ENCODE results near the gene THSD7B. TPM values are rescaled to one million over a fixed set of nuclear protein-coding genes. Genes with fewer than 3 reads are reported as not detected.

THSD7B gene
- total and polyA plus RNA-seq, 9 donors = 0.10 to 0.82 (median 0.37) TPM; not detected in 1

DNA sequence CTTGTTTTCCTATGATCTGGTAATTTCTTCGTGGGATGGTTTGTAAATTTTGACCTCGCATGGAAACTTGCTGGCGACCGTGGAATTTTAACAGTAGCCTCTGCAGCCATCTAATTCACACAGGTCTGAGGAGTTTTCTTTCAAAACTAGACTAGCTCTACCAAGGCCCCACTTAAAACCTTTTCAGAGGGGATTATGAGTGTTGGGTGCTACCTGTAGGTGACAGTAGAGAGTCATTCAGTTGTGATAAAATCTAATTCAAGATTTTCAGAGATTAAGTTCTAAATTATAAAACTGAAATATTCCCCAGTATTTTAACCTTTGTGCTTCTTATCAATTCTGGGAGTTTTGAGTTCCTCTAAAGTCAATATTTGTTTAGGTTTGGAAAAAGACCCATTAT, 31.0 kb downstream of the THSD7B start:
- no peak for DNase-seq
- no peaks in the 10 kb centered on the region for H3K36me3 ChIP-seq
- no peaks in the 10 kb centered on the region for H3K9me3 ChIP-seq
- TF ChIP-seq EP300 (IDR thresholded peaks at IDR 0.05) (no peak), POLR2A (IDR thresholded peaks at IDR 0.05) (no peak)
- TF ChIP-seq, protein P1, sequence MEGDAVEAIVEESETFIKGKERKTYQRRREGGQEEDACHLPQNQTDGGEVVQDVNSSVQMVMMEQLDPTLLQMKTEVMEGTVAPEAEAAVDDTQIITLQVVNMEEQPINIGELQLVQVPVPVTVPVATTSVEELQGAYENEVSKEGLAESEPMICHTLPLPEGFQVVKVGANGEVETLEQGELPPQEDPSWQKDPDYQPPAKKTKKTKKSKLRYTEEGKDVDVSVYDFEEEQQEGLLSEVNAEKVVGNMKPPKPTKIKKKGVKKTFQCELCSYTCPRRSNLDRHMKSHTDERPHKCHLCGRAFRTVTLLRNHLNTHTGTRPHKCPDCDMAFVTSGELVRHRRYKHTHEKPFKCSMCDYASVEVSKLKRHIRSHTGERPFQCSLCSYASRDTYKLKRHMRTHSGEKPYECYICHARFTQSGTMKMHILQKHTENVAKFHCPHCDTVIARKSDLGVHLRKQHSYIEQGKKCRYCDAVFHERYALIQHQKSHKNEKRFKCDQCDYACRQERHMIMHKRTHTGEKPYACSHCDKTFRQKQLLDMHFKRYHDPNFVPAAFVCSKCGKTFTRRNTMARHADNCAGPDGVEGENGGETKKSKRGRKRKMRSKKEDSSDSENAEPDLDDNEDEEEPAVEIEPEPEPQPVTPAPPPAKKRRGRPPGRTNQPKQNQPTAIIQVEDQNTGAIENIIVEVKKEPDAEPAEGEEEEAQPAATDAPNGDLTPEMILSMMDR (IDR thresholded peaks at IDR 0.05) = no peak
- H3K4me3 ChIP-seq = no peak overlapping the region
- intact Hi-C loops (cut with DNase I) = no loop called here
- 82 to 88% (median 85%) methylated on average over 4 of the region's 4 CpGs for WGBS, 3 donors
- no peak overlapping the region for H3K27ac ChIP-seq
- H3K27me3 ChIP-seq = no peaks in the 10 kb centered on the region
- no peaks in the 10 kb centered on the region for H3K4me1 ChIP-seq (ENCODE audit: insufficient read depth)

- Histone ChIP-seq H3K27me3 (no peaks in the 10 kb centered on the region), H3K9me3 (no peaks in the 10 kb centered on the region), H3K27ac (no peak overlapping the region), H3K36me3 (no peaks in the 10 kb centered on the region), H3K4me3 (no peak overlapping the region), H3K4me1 (ENCODE audit: insufficient read depth) (no peaks in the 10 kb centered on the region)
- DNase-seq = no peak
- TF ChIP-seq, protein P1 (IDR thresholded peaks at IDR 0.05) = no peak
- TF ChIP-seq POLR2A (IDR thresholded peaks at IDR 0.05) (no peak), EP300 (IDR thresholded peaks at IDR 0.05) (no peak)
- intact Hi-C loops (cut with DNase I) = no loop called here
Measured at GRCh38 chr2:136798766-136799165, 33.4 kb downstream of the THSD7B start.

GRCh38 chr2:136801661-136802060, 36.3 kb downstream of the THSD7B start:
- no peak for TF ChIP-seq POLR2A (IDR thresholded peaks at IDR 0.05)
- TF ChIP-seq EP300 (IDR thresholded peaks at IDR 0.05) = no peak
- TF ChIP-seq, protein P1 (IDR thresholded peaks at IDR 0.05) = no peak
- 90 to 93% (median 91%) methylated on average over 4 of the region's 4 CpGs for WGBS, 3 donors
- Histone ChIP-seq H3K4me3 (no peak overlapping the region), H3K4me1 (ENCODE audit: insufficient read depth) (no peaks in the 10 kb centered on the region), H3K36me3 (no peaks in the 10 kb centered on the region), H3K27me3 (no peaks in the 10 kb centered on the region), H3K27ac (no peak overlapping the region), H3K9me3 (no peaks in the 10 kb centered on the region)
- intact Hi-C loops (cut with DNase I) = no loop called here
- no peak for DNase-seq

GRCh38 chr2:136809998-136810397, 44.7 kb downstream of the THSD7B start:
- intact Hi-C loops (cut with DNase I) = no loop called here
- Histone ChIP-seq H3K27ac (no peak overlapping the region), H3K36me3 (no peaks in the 10 kb centered on the region), H3K27me3 (no peaks in the 10 kb centered on the region), H3K4me3 (no peak overlapping the region), H3K9me3 (no peaks in the 10 kb centered on the region), H3K4me1 (ENCODE audit: insufficient read depth) (no peaks in the 10 kb centered on the region)
- WGBS, 3 donors = 32 to 55% (median 44%) methylated on average over 4 of the region's 4 CpGs
- no peak for DNase-seq
- TF ChIP-seq POLR2A (IDR thresholded peaks at IDR 0.05) = no peak
- TF ChIP-seq EP300 (IDR thresholded peaks at IDR 0.05) = no peak
- TF ChIP-seq, protein P1 (IDR thresholded peaks at IDR 0.05) = no peak

DNA sequence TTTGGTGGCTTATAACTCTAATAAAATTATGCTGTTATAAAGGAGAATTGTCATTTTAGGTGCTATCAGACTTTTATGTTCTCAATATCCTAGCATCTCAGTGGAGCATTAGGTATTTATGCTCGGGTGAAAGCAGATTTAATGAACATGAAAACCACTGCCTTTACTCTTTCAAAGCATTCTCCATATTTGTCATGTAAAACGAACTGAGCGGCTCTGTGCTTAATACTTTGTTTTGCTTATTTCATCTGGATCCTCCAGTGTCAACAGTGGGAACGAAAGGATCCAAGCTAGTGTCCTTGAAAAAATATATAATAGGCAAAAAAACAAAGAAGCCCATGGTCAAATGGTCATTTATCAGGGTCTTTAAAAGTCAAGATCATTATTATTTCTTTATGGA, 53.5 kb downstream of the THSD7B start:
- Histone ChIP-seq H3K4me3 (no peak overlapping the region), H3K36me3 (no peaks in the 10 kb centered on the region), H3K4me1 (ENCODE audit: insufficient read depth) (no peaks in the 10 kb centered on the region), H3K27ac (no peak overlapping the region), H3K9me3 (no peaks in the 10 kb centered on the region), H3K27me3 (no peaks in the 10 kb centered on the region)
- WGBS, 3 donors = 10 to 27% (median 15%) methylated on average over 4 of the region's 4 CpGs
- intact Hi-C loops (cut with DNase I) = no loop called here
- no peak for DNase-seq
- no peak for TF ChIP-seq POLR2A (IDR thresholded peaks at IDR 0.05)
- TF ChIP-seq, protein P1 (IDR thresholded peaks at IDR 0.05) = no peak
- TF ChIP-seq EP300 (IDR thresholded peaks at IDR 0.05) = no peak
